Activated CD4-positive, CD25-positive, alpha-beta regulatory T cell treated with anti-CD3 and anti-CD28 coated beads, Interleukin-2, amount 50 U/mL, for 72 hours (primary cell): ENCODE results near the gene TCAIM.
"Not testable (repeated sequence)": the region's sequence is repeated elsewhere in the genome, so short reads cannot be mapped to it uniquely, and the experiment has no call there.

ENCODE experiments used
- DNase-seq: peaks from one replicate; pipeline ENCODE4 v3.0.0; 2021

Gene TCAIM

GRCh38 chr3:44416031-44417030, 77.8 kb downstream of the TCAIM start:
- DNase-seq, result no peak

DNA sequence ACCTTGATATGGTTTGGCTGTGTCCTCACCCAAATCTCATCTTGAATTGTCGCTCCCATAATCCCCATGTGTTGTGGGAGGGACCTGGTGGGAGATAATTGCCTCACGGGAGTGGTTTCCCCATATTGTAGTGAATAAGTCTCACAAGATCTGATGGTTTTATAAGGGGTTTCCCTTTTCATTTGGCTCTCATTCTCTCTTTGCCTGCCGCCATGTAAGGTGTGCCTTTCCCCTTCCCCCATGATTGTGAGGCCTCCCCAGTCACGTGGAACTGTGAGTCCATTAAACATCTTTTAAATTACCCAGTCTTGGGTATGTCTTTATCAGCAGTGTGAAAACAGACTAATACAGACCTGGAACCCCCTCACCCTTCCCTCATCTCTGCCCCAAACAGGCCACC, 79.6 kb downstream of the TCAIM start:
- DNase-seq, result not testable (repeated sequence)

DNA sequence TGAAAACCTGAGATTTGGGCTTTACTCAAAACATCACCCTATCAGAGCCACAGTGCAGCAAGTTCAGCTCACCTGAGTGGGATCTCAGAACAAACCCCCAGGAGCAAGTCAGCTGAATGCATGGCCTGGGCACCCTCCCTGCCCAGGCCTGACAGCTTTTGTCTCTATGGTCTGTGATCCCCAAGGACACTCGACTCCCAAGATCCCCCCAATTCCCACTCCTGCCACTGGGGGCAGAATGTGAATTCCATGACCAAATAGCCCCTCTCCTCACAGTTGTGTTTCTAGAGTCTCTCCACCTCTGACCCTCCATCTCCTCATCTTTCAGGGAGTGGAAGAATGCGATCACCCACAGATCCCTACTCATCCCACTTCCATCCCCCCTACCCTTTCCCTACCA, 80.0 kb downstream of the TCAIM start:
- DNase-seq, result no peak

- no peak for DNase-seq
Observed at GRCh38 chr3:44419116-44419922, 80.8 kb downstream of the TCAIM start.

GRCh38 chr3:44419923-44420650, 81.5 kb downstream of the TCAIM start:
- no peak for DNase-seq

- DNase-seq, result no peak
Observed at GRCh38 chr3:44420676-44421075, 82.1 kb downstream of the TCAIM start.

DNA sequence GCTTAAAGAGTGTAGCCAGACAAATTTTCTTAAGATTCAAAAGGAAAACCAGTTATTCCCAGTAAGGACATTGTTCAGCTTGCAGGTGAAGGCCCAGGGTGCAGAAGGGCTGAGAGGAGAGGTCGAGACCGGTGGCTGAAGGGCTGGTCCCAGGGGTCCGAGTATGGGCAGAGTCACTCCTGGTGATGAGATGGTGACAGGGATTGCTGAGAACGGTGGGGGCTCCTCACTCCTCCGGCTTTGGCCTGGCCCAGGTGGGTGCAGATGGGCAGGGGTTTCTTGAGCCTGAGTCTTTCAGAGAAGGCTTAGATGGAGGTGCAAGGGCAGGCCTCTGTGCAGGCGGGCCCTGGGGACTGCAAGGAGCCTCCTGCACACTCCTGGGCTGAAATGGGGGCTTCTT, 82.7 kb downstream of the TCAIM start:
- DNase-seq, result no peak

DNA sequence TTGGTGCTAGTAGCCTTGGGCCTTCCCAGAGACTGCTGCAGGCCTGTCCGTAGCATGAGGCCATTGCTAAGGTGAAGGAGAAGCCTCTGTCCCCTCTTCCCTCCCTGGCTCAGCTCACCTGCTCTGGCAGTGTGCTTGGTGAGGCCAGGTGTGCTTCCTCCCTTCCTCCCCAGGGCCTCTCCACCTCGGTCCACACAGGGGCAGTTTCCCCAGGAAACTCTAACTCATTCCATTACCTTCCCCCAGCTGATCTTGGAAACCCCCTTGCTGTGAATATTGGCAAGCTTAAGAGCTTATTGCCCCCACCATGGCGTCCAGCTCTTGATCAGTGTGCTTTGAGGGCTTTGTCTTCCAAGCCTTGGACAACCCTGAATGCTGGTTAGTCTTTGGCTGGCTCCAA, 86.2 kb downstream of the TCAIM start:
- DNase-seq, result no peak

DNA sequence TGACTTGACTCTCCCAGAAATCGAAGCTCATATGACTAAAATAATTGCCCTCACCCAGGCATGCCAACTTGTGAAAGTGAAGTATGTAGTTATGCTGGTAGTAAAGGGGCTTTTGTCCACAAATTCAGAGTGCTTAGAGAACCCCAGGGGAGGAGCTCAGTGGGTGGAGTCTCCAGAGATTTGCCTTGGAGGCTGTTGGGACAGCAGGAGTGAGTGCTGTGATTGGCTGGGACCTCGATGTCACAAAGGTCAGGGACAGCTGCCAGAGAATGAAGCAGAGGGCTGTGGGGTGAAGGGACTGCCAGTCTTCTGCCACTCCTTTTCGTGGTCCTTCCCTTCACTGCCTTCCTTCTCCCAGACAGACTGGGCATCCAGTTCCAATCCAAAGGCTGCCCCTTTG, 89.1 kb downstream of the TCAIM start:
- no peak for DNase-seq

DNA sequence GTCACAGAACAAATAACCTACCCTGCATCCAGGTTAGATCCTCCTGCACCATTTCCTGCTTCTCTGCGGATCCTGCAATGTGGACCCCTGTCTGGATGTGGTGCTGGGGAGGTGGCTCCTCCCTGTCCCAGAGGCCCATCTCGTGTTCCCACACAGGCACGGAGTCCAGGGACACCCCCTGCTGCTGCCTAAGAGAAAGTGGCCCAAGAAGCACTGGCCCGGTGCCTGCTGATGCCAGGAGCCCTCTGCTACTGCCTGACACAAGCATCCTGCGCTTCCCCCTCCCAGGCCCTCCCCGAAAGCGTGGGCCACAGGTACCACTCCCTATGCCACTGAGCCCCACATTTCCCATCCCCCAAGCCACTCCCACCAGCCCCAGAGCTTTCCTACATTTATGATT, 90.3 kb downstream of the TCAIM start:
- no peak for DNase-seq

GRCh38 chr3:44429459-44429858, 90.9 kb downstream of the TCAIM start:
- no peak for DNase-seq

- DNase-seq, result no peak
Observed at GRCh38 chr3:44430466-44430865, 91.9 kb downstream of the TCAIM start.

DNA sequence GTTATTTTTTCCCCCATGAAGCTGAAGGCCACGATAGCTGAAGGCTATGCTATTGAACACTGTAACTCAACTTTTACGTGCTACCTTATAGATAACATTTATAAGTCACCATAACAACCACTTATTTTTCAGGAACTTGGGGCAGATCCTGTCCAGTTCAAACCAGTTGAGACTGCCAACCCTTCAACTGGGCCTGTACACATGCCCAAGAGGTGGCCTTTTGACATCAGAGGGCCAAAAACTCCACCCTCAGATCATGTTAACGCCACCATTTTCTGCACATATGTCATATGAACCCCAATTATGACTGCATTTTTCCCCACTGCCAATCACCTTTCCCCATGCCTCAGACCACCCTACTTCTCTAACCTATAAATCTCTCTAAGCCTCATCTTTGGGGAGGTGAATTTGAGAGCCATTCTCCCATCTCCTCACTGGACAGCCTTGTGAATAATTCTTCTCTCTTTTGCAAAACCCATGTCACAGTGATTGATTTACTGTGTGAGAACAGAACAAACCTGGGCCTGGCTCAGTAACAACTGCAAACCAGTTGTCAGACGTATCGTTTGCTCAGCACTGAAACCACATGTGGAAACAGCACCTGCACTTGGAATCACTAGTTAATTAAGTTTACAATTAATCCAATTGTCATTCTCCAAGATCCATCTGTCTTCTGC, 96.4 kb downstream of the TCAIM start:
- no peak for DNase-seq

DNA sequence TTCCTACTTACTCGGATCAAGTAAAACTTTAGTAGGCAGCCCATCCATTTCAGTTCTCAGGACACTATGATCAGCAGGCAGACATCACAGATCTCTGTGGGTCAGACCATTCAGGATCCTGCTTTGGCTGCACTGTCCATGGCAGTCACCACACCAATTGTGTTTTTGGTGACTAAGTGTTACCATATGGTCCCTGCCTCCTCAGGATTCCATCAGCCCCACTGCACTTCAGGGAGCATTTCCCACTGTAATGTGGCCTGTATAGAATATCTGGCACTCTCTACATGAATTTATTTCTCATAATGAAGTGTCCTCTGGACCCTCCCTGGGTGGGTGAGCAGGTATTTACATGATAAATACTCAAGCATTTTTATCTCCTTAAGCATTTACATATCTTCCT, 97.6 kb downstream of the TCAIM start:
- no peak for DNase-seq

DNA sequence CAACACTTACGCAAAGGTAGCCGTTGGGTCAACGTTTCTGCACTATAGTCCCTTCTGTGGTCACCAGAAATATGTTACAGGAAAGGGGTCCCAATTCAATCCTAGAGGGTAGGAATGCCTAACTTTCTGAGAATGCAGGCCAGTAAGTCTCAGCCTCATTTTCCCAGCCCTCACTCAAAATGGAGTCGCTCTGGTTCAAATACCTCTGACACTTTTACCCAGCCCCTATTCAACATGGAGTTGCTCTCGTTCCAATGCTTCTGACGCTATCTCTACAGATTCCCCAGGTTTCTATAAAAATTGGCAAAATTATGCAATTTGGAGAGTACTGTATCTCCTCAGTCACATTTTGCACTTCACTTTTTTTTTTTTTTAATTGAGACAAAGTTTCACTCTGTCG, 99.2 kb downstream of the TCAIM start:
- DNase-seq, result no peak

GRCh38 chr3:44439499-44440295, 101.1 kb downstream of the TCAIM start:
- peak; percentile 52 for DNase-seq

DNA sequence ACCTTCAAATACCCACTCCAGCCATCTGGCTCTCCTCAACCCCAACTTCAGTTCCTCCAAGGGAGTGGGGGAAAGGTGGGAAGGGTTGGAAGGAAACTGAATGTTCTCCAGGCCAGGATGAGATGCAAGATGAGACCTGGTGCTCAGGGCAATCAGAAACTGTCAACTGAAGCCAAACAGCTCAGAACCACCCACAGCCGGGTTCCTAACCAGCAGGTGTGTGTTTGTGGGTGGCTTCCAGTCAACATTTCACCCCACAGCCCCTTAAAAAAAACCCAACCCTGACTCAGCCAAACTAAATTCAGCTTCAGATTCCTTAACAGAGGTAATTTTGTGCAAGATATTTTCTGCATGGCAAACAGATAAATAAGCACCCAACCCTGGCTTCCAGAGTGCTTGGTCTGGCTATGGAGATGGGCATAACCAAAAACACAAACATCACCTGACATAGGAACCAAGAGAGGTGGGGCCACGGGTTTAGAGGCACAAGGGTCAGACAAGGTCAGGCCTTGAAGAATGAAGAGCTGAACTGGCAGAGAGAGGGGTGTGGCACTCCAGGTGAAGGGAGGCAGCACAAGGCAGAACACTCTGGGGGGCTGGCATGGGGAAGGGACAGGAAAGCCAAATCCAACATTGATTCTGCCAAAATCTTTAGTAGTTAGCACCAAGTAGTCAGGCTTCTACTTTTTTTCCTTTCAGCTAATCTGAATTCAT, 104.2 kb downstream of the TCAIM start:
- DNase-seq, result no peak

- no peak for DNase-seq
Observed at GRCh38 chr3:44444437-44444836, 105.9 kb downstream of the TCAIM start.

DNA sequence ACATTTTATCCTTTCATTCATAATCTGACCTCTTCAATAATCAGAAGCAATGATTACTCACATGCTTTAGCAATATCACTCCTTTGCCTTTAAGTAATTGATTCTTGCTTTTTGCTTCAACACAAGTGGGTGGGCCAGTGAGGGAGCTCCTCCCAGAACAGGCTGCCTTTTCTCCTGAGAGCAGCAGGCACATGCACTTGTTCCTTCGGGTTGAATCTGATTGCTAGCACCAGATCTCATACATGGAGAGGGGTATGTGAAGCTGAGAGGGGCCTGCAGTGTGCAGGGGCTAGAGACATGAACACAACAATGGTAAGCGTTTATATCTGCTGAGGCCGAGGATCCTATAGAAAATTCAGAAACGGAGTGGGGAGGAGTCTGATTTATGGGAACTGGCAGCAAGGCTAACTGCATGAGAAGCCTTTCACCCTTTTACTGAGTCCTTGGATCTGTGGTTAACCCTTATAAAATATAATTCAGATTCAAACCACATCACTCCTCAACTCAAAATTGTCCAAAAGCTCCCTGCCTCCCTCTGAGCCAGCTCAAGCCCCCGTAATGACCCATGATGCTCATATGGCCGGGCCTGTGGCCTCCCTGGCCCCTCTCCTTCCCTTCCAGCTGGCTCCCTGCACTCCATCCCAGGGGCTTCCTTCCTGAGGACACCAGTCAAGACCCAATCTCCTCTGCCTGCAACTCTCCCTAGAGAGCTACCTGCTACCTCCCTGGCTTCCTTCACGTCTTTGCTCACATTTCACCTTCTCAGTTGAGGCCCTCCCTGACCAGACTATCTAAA, 106.5 kb downstream of the TCAIM start:
- DNase-seq, result no peak

GRCh38 chr3:44445786-44446185, 107.2 kb downstream of the TCAIM start:
- no peak for DNase-seq
